ENCODE data around the gene SEMA7A. TPM values are rescaled to one million over a fixed set of nuclear protein-coding genes. Genes with fewer than 3 reads are reported as not detected.

SEMA7A gene
- total and polyA plus RNA-seq, 9 of the 15 experiments (the other 6 are each of a cell fraction or from before 2014, with no cell fraction given): 0.04 to 8.2 (median 5.4) TPM; not detected in 1

DNA sequence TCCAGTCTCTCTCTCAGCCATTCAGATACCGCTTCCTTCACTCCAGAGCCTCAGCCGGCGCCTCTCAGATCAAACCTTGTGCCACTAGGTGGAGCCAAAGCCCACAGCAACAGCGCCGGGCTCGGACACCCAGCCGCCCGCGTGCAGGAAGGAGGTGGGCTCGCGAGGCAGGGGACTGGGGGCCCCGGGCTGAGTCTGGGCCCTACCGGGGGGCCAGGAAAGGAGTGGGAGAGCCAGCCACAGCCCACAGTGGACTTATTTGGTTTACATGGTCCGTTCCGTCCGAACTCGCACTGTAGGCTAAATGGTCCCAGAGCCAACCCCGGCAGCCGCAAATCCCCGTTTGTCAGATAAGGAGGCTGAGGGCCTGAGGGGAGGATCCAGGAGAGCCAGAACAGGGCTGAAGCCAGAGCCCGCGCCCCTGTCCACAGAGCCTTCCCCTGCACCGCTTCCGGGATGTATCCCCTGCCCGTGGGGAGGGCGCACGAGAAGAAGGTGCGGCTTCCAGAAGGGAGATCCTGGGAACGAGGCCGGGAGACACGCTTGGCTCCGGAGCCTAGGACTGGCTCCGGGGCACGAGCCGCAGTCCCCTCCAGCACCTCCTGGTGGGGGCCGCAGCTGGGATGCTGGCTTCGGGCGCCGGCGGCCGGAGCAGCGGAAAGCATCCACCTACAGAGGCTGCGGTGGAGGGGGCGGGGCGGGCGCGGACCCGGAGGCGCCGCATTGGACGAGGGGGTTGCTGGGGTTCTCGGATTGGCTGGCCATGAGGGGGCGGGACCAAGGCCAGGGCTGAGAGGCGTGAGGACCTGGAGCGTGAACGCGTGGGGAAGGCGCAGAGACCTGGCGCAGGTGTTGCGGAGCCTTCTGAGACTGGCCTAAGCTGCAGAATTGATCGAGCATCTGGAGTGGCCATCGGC, 59.8 kb downstream of the SEMA7A start (continued):
- TF ChIP-seq HDAC1 (IDR thresholded peaks at IDR 0.05): peak in 1 of 2 experiments; percentile 5; a peak in 1 of 4 replicates
- TF ChIP-seq JUN (IDR thresholded peaks at IDR 0.05; ENCODE audit: borderline replicate concordance, low read depth, low read length): peak; percentile 56; the same call in 1 of the 2 replicates
- TF ChIP-seq JUN (CRISPR knock-in tag; IDR thresholded peaks at IDR 0.05; ENCODE audit: borderline replicate concordance): no peak
- peak in 1 of 2 experiments; percentile 7; a peak in 1 of 4 replicates for TF ChIP-seq RCOR1 (IDR thresholded peaks at IDR 0.05; ENCODE audit: borderline replicate concordance in 1 of 2, low read depth in 2 of 2, low read length in 2 of 2)
- TF ChIP-seq NFRKB (IDR thresholded peaks at IDR 0.05; ENCODE audit: low read depth): no peak
- TF ChIP-seq RAD21 (CRISPR knock-in tag; conservative IDR thresholded peaks at IDR 0.05 in 1 of 2, IDR thresholded peaks at IDR 0.05 in 1 of 2): peak; percentile 93 to 94
- TF ChIP-seq KDM5B (IDR thresholded peaks at IDR 0.05; ENCODE audit: insufficient replicate concordance, low read depth, low read length): no peak
- peak; percentile 60 for TF ChIP-seq GABPB1 (CRISPR knock-in tag; IDR thresholded peaks at IDR 0.05)
- no peak for TF ChIP-seq SIRT6 (IDR thresholded peaks at IDR 0.05; ENCODE audit: low read depth, low read length)
- 0 out of 2 replicates have a peak, but pooled peaks have one; percentile 50 for TF ChIP-seq ZNF24 (IDR thresholded peaks at IDR 0.05)
- no peak for TF ChIP-seq SNIP1 (IDR thresholded peaks at IDR 0.05; ENCODE audit: low read depth)
- TF ChIP-seq, protein P1, sequence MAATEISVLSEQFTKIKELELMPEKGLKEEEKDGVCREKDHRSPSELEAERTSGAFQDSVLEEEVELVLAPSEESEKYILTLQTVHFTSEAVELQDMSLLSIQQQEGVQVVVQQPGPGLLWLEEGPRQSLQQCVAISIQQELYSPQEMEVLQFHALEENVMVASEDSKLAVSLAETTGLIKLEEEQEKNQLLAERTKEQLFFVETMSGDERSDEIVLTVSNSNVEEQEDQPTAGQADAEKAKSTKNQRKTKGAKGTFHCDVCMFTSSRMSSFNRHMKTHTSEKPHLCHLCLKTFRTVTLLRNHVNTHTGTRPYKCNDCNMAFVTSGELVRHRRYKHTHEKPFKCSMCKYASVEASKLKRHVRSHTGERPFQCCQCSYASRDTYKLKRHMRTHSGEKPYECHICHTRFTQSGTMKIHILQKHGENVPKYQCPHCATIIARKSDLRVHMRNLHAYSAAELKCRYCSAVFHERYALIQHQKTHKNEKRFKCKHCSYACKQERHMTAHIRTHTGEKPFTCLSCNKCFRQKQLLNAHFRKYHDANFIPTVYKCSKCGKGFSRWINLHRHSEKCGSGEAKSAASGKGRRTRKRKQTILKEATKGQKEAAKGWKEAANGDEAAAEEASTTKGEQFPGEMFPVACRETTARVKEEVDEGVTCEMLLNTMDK (IDR thresholded peaks at IDR 0.05; ENCODE audit: borderline replicate concordance, insufficient read depth, low read depth, low read length, poor library complexity, severe bottlenecking): peak; percentile 56
- TF ChIP-seq MAZ (CRISPR knock-in tag; conservative IDR thresholded peaks at IDR 0.05 in 1 of 2, IDR thresholded peaks at IDR 0.05 in 1 of 2): peak; percentile 56 to 66; a peak in 3 of 4 replicates
- 0 out of 2 replicates have a peak, but pooled peaks have one; percentile 22 for TF ChIP-seq ETV1 (tag; conservative IDR thresholded peaks at IDR 0.05; ENCODE audit: low read depth)
- peak; percentile 96 for TF ChIP-seq L3MBTL2 (IDR thresholded peaks at IDR 0.05)
- no peak for TF ChIP-seq BRCA1 (IDR thresholded peaks at IDR 0.05)
- TF ChIP-seq BRCA1 (CRISPR knock-in tag; IDR thresholded peaks at IDR 0.05): no peak
- TF ChIP-seq MTA2 (IDR thresholded peaks at IDR 0.05; ENCODE audit: low read depth): no peak
- TF ChIP-seq SREBF1 (IDR thresholded peaks at IDR 0.05; ENCODE audit: borderline replicate concordance, low read depth, low read length): no peak
- TF ChIP-seq, protein P2, sequence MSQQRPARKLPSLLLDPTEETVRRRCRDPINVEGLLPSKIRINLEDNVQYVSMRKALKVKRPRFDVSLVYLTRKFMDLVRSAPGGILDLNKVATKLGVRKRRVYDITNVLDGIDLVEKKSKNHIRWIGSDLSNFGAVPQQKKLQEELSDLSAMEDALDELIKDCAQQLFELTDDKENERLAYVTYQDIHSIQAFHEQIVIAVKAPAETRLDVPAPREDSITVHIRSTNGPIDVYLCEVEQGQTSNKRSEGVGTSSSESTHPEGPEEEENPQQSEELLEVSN (IDR thresholded peaks at IDR 0.05; ENCODE audit: borderline replicate concordance in 1 of 2, extremely low read depth in 1 of 2, insufficient read depth in 1 of 2, insufficient read length in 1 of 2, low read depth in 1 of 2, low read length in 1 of 2, poor library complexity in 1 of 2, severe bottlenecking in 1 of 2): peak; percentile 76 to 91
- peak; percentile 46; the same call in 1 of the 2 replicates for TF ChIP-seq FOXP1 (CRISPR knock-in tag; IDR thresholded peaks at IDR 0.05)
- no peak for TF ChIP-seq NR0B1 (IDR thresholded peaks at IDR 0.05; ENCODE audit: partially characterized antibody)

Measured in K562 (cell line).